Uterus (tissue), 2 donors: Measurements from ENCODE around the gene WT1.

Experiments used
- POLR2A ChIP-seq, 2 donors: fragments of 450-650 bp; IDR thresholded peaks; one replicate each; pipeline ENCODE4 v1.6.1; 2016; ENCODE audit warnings: antibody characterized with exemption in 2 of 2, mild to moderate bottlenecking in 1 of 2, moderate library complexity in 1 of 2
- TF ChIP-seq, protein P1 (sequence below), 4 experiments: fragments of 200-600 bp in 2 of 4; fragments of 450-650 bp in 2 of 4; sonication (generic) in 2 of 4; IDR thresholded peaks; one replicate each; pipeline ENCODE4 v1.5.1; 2016 to 2019; ENCODE audit warnings: antibody characterized with exemption in 4 of 4, mild to moderate bottlenecking in 2 of 4, moderate library complexity in 1 of 4

DNA sequence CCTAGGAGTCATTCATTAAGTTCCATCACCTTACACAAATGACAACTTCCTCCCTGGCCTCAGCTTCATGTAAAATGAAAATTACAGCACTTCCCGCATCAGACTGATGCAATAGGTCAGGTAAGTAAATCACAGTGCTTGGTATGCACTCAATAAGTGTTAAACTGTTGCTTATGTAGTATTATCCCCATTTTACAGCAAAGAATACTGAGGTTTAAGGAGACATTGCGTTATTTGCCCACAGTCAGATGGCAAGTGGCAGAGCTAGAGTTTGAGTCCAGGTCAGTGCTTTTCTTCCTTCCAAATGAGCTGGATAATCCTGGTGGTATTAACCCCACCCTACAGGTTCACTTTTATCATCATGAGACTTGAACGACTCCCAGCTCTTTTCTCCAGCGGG lies 29.7 kb downstream of the WT1 start:
- TF ChIP-seq, protein P1, sequence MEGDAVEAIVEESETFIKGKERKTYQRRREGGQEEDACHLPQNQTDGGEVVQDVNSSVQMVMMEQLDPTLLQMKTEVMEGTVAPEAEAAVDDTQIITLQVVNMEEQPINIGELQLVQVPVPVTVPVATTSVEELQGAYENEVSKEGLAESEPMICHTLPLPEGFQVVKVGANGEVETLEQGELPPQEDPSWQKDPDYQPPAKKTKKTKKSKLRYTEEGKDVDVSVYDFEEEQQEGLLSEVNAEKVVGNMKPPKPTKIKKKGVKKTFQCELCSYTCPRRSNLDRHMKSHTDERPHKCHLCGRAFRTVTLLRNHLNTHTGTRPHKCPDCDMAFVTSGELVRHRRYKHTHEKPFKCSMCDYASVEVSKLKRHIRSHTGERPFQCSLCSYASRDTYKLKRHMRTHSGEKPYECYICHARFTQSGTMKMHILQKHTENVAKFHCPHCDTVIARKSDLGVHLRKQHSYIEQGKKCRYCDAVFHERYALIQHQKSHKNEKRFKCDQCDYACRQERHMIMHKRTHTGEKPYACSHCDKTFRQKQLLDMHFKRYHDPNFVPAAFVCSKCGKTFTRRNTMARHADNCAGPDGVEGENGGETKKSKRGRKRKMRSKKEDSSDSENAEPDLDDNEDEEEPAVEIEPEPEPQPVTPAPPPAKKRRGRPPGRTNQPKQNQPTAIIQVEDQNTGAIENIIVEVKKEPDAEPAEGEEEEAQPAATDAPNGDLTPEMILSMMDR (IDR thresholded peaks at IDR 0.05) = no peak
- no peak for TF ChIP-seq POLR2A (IDR thresholded peaks at IDR 0.05)
